Epithelial cell of esophagus (primary cell): ENCODE data around the gene SOS2.

Experiments used
- DNase-seq: peaks from one replicate; pipeline ENCODE4 v3.0.0; 2010; ENCODE audit warnings: low read depth
- H3K4me3 ChIP-seq: 2 replicates; pipeline ENCODE4 v1.5.1; 2011; ENCODE audit warnings: mild to moderate bottlenecking, low read length, control low read depth
- TF ChIP-seq, protein P1 (sequence below): IDR thresholded peaks from 2 replicates; pipeline ENCODE4 v1.5.1; 2011; ENCODE audit warnings: low read depth, mild to moderate bottlenecking, low read length, control low read depth, inconsistent platforms; ENCODE audit not compliant: insufficient read depth; ENCODE audit errors: missing control alignments

Gene SOS2

DNA sequence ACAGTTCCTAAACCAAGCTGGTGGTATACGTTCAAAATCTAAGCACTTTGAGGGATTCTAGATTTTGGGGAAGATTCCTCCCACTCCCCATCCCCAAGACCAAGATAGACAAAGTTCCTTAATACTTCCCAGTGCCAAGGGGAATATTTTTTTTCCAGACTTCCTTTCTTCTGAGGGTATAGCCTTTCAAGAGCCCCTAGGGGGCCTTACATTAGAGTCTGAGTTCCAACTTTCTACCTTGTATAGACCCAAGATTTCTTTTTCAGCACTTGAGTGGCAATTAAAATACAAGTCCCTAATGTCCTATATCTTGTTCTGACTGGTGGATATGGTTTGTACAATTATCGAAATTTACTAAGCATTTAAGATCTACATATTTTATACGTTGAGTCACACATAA lies 28.7 kb upstream of the SOS2 start:
- H3K4me3 ChIP-seq = no peak overlapping the region
- DNase-seq = no peak
- TF ChIP-seq, protein P1, sequence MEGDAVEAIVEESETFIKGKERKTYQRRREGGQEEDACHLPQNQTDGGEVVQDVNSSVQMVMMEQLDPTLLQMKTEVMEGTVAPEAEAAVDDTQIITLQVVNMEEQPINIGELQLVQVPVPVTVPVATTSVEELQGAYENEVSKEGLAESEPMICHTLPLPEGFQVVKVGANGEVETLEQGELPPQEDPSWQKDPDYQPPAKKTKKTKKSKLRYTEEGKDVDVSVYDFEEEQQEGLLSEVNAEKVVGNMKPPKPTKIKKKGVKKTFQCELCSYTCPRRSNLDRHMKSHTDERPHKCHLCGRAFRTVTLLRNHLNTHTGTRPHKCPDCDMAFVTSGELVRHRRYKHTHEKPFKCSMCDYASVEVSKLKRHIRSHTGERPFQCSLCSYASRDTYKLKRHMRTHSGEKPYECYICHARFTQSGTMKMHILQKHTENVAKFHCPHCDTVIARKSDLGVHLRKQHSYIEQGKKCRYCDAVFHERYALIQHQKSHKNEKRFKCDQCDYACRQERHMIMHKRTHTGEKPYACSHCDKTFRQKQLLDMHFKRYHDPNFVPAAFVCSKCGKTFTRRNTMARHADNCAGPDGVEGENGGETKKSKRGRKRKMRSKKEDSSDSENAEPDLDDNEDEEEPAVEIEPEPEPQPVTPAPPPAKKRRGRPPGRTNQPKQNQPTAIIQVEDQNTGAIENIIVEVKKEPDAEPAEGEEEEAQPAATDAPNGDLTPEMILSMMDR = no peak

GRCh38 chr14:50257732-50258131 lies 26.4 kb upstream of the SOS2 start:
- TF ChIP-seq, protein P1 = no peak
- H3K4me3 ChIP-seq = no peak overlapping the region
- no peak for DNase-seq

- DNase-seq = no peak
- no peak overlapping the region for H3K4me3 ChIP-seq
- TF ChIP-seq, protein P1 = no peak
These were observed 22.9 kb upstream of the SOS2 start for GRCh38 chr14:50254248-50254647.

- TF ChIP-seq, protein P1 = no peak
- no peak overlapping the region for H3K4me3 ChIP-seq
- DNase-seq = no peak
These were observed 17.9 kb upstream of the SOS2 start for GRCh38 chr14:50249136-50249775.

DNA sequence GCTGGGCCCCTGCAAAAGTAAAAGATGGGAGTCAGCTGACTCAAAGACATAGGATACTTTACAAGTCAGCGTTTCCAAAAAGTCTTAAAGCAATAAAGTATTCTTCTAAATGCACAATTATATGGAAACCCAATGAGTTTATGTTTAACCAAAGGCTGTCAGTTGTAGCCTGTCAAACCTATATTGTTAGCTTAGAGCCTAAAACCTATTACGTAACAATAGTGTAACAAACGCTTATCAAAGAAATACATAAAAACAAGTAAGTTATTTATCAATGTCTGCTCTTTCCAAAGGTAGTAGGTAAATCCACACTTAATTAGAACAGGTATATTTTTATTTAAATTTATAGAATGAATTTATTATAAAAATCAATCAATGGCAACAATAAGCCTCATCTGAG lies 15.9 kb upstream of the SOS2 start:
- TF ChIP-seq, protein P1 = no peak
- H3K4me3 ChIP-seq = no peak overlapping the region
- DNase-seq = no peak

GRCh38 chr14:50242566-50243310 lies 11.4 kb upstream of the SOS2 start:
- TF ChIP-seq, protein P1 = no peak
- peak; percentile 10 for DNase-seq
- no peak overlapping the region for H3K4me3 ChIP-seq
